Measurements from ENCODE around the gene GNAO1.

DNA sequence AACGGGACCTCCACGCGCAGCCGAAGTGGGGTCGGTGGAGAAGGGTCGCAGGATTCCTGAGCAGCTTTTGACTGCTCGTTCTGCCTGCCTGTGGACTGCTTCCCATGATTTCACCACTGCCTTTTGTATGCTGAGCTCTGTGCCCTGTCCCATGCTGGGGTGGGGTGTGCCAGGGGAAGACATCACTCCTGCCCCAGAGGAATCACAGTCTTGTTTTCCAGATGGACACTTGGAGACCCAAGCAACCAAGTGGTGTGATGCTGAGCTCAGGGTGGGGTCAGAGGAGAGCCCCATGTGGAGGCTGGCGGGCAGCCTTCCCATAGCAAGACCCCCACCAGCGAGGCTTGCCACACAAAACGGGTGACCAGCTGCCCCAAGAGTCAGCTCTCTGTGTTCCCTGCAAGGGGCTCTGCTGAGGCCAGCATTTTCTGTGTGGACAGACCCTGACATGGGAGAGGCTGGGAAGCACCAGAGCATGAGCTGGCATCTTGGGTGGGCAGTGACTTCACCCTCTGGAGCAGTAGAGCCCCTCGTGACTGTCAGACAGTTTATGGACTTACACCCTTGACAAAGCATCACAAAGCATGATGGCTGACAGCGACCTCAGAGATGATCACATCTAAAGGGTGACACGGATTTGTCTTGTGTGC, 111.9 kb downstream of the GNAO1 start:
- TF ChIP-seq, protein P1, sequence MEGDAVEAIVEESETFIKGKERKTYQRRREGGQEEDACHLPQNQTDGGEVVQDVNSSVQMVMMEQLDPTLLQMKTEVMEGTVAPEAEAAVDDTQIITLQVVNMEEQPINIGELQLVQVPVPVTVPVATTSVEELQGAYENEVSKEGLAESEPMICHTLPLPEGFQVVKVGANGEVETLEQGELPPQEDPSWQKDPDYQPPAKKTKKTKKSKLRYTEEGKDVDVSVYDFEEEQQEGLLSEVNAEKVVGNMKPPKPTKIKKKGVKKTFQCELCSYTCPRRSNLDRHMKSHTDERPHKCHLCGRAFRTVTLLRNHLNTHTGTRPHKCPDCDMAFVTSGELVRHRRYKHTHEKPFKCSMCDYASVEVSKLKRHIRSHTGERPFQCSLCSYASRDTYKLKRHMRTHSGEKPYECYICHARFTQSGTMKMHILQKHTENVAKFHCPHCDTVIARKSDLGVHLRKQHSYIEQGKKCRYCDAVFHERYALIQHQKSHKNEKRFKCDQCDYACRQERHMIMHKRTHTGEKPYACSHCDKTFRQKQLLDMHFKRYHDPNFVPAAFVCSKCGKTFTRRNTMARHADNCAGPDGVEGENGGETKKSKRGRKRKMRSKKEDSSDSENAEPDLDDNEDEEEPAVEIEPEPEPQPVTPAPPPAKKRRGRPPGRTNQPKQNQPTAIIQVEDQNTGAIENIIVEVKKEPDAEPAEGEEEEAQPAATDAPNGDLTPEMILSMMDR (IDR thresholded peaks at IDR 0.05) = no peak
- TF ChIP-seq POLR2A (IDR thresholded peaks at IDR 0.05) = no peak

Data from esophagus squamous epithelium (tissue), 4 donors.